Colonic mucosa (tissue), 4 donors: ENCODE data around the gene PLCXD3. TPM values are rescaled to one million over a fixed set of nuclear protein-coding genes. Genes with fewer than 3 reads are reported as not detected.

Experiments used
- DNase-seq: peaks from one replicate; pipeline ENCODE4 v3.0.0-alpha.2; 2020
- H3K27ac ChIP-seq: fragments of 200-600 bp; one replicate; pipeline ENCODE4 v1.8.0; 2021
- H3K27me3 ChIP-seq: fragments of 200-600 bp; one replicate; pipeline ENCODE4 v1.8.0; 2021
- H3K36me3 ChIP-seq: fragments of 200-600 bp; one replicate; pipeline ENCODE4 v1.8.0; 2021
- H3K4me1 ChIP-seq: fragments of 200-600 bp; one replicate; pipeline ENCODE4 v1.8.0; 2021; ENCODE audit warnings: mild to moderate bottlenecking
- H3K4me3 ChIP-seq: fragments of 200-600 bp; one replicate; pipeline ENCODE4 v1.8.0; 2021
- H3K9ac ChIP-seq, 2 donors: one replicate each; pipeline ENCODE4 v1.7.0; 2013; ENCODE audit warnings: control low read depth in 2 of 2, low read depth in 2 of 2, low read length in 2 of 2
- H3K9me3 ChIP-seq: fragments of 200-600 bp; one replicate; pipeline ENCODE4 v1.8.0; 2021
- intact Hi-C: fragments of 100-400 bp; cut with DNase I; formaldehyde crosslinking; loops from one replicate; pipeline ENCODE4 v1.14.1; 2022
- total RNA-seq, 2 donors: library from RNA; stranded (reverse); fragmentation: NEBNext Ultra II Directional in 1 of 2; extraction: Animal tissue kit (Norgen Biotek cat#: 25700) in 1 of 2; gene quantifications; one replicate each; pipeline ENCODE4 v1.2.1, GENCODE V29; 2021
- TF ChIP-seq, protein P1 (sequence below): fragments of 200-600 bp; IDR thresholded peaks from one replicate; pipeline ENCODE4 v1.8.0; 2022; ENCODE audit warnings: antibody characterized with exemption, mild to moderate bottlenecking
- donor health status: healthy.
- donor health status: DM: no; HTN: no; CAD: no.
- donor health status: DM: no; HTN: no; CAD: no.

PLCXD3 gene
- total RNA-seq, 2 donors from 2014 or later: 0.47 to 0.80 TPM

DNA sequence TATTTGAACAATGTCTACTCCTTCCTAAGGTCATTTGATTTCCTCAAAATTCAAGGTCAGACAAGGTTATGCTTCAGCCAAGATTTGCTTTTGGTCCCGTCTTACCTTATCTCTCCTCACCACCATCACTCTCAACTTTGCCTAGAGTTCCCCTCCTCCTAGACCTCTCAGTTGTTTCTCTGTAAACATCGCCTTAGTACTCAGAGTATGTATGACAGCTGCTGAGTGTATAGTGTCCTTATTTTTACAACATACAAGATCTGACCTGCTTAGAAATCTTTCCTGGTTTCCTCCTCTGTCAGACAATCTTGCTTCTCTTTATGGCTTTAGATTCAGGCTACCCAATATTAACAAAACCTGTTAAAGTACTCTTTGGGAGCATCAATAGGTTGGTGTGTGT is 247.1 kb downstream of the PLCXD3 start:
- Histone ChIP-seq H3K9ac (no peak overlapping the region), H3K9me3 (no peaks in the 10 kb centered on the region), H3K4me1 (no peaks in the 10 kb centered on the region), H3K4me3 (no peak overlapping the region), H3K36me3 (no peaks in the 10 kb centered on the region), H3K27ac (no peak overlapping the region), H3K27me3 (no peaks in the 10 kb centered on the region)
- intact Hi-C loops: no loop called here
- no peak for DNase-seq
- TF ChIP-seq, protein P1, sequence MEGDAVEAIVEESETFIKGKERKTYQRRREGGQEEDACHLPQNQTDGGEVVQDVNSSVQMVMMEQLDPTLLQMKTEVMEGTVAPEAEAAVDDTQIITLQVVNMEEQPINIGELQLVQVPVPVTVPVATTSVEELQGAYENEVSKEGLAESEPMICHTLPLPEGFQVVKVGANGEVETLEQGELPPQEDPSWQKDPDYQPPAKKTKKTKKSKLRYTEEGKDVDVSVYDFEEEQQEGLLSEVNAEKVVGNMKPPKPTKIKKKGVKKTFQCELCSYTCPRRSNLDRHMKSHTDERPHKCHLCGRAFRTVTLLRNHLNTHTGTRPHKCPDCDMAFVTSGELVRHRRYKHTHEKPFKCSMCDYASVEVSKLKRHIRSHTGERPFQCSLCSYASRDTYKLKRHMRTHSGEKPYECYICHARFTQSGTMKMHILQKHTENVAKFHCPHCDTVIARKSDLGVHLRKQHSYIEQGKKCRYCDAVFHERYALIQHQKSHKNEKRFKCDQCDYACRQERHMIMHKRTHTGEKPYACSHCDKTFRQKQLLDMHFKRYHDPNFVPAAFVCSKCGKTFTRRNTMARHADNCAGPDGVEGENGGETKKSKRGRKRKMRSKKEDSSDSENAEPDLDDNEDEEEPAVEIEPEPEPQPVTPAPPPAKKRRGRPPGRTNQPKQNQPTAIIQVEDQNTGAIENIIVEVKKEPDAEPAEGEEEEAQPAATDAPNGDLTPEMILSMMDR: no peak
